H1 (cell line): Measurements from ENCODE around the gene INSYN2A. TPM values are rescaled to one million over a fixed set of nuclear protein-coding genes. Genes with fewer than 3 reads are reported as not detected.

Experiments
- CTCF ChIA-PET: fragments of 300-600 bp; sonication (Branson Sonifier 250); formaldehyde crosslinking; loops from one replicate; lab custom pipeline; 2021; ENCODE audit not compliant: partially characterized antibody; lab: Charles Lee
- POLR2A ChIA-PET: fragments of 300-600 bp; sonication (Branson Sonifier 250); formaldehyde crosslinking; loops from one replicate; lab custom pipeline; 2021; ENCODE audit warnings: inconsistent platforms; ENCODE audit not compliant: partially characterized antibody; lab: Charles Lee
- DNase-seq, 2 experiments: peaks; one replicate each; pipeline versions ENCODE4 v3.0.0 to v3.0.0-alpha.2; 2010 to 2022; ENCODE audit warnings: low spot score in 2 of 2, low read depth in 1 of 2, mixed read lengths in 1 of 2
- FAIRE-seq: peaks from 2 replicates; lab custom pipeline; 2011; peaks lifted over from hg19 to GRCh38; lab: Jason Lieb, UNC
- H2AFZ ChIP-seq: 2 replicates; pipeline ENCODE4 v1.8.1; 2012; ENCODE audit warnings: low read length, inconsistent platforms
- H2AK5ac ChIP-seq: 2 replicates; pipeline ENCODE4 v1.6.1; 2013; ENCODE audit warnings: low read depth, low read length
- H2BK120ac ChIP-seq: replicated peaks from 2 replicates; pipeline ENCODE3; 2013; ENCODE audit warnings: low read depth, low read length, inconsistent platforms
- H2BK12ac ChIP-seq: 2 replicates; pipeline ENCODE4 v1.6.1; 2013; ENCODE audit warnings: low read depth, low read length
- H2BK15ac ChIP-seq: 2 replicates; pipeline ENCODE4 v1.6.1; 2013; ENCODE audit warnings: low read length
- H2BK20ac ChIP-seq: 2 replicates; pipeline ENCODE4 v1.6.1; 2013; ENCODE audit warnings: low read length
- H2BK5ac ChIP-seq: 2 replicates; pipeline ENCODE4 v1.6.1; 2013; ENCODE audit warnings: low read depth, low read length
- H3K14ac ChIP-seq: 2 replicates; pipeline ENCODE4 v1.6.1; 2013; ENCODE audit warnings: inconsistent platforms; ENCODE audit not compliant: insufficient read length
- H3K18ac ChIP-seq: 2 replicates; pipeline ENCODE4 v1.6.1; 2013; ENCODE audit warnings: low read length; ENCODE audit errors: extremely low read depth
- H3K23ac ChIP-seq: 2 replicates; pipeline ENCODE4 v1.6.1; 2013; ENCODE audit warnings: inconsistent platforms; ENCODE audit not compliant: insufficient read length
- H3K23me2 ChIP-seq: 2 replicates; pipeline ENCODE4 v1.6.1; 2013; ENCODE audit warnings: low read depth, low read length
- H3K27ac ChIP-seq: 2 replicates; pipeline ENCODE4 v1.6.1; 2011; ENCODE audit warnings: low read depth, low read length, inconsistent platforms
- H3K27me3 ChIP-seq, 4 experiments: replicated peaks in 1 of 4; 1 replicate in 1 of 4; 2 replicates in 3 of 4; pipeline versions ENCODE4 v1.6.1 to v1.8.1; 2011 to 2013; ENCODE audit warnings: low read length in 3 of 4, mild to moderate bottlenecking in 3 of 4, inconsistent platforms in 2 of 4, mixed read lengths in 2 of 4, moderate library complexity in 1 of 4; ENCODE audit not compliant: control insufficient read depth in 3 of 4, insufficient read depth in 3 of 4; ENCODE audit errors: extremely low read depth in 1 of 4
- H3K36me3 ChIP-seq, 4 experiments: 2 replicates each; pipeline versions ENCODE4 v1.6.1 to v1.8.1; 2011 to 2013; ENCODE audit warnings: mild to moderate bottlenecking in 4 of 4, low read length in 3 of 4, moderate library complexity in 2 of 4, control low read depth in 1 of 4, inconsistent platforms in 1 of 4; ENCODE audit not compliant: insufficient read depth in 4 of 4, control insufficient read depth in 2 of 4
- H3K4ac ChIP-seq: replicated peaks from 2 replicates; pipeline ENCODE3; 2013; ENCODE audit warnings: low read length, low read depth, mixed read lengths, inconsistent platforms; ENCODE audit not compliant: insufficient read length
- H3K4me1 ChIP-seq, 4 experiments: replicated peaks in 1 of 4; 1 replicate in 1 of 4; 2 replicates in 3 of 4; pipeline versions ENCODE4 v1.6.1 to v1.8.1; 2011 to 2013; ENCODE audit warnings: low read length in 3 of 4, inconsistent platforms in 2 of 4, mixed read lengths in 1 of 4; ENCODE audit not compliant: insufficient read depth in 4 of 4, control insufficient read depth in 3 of 4
- H3K4me2 ChIP-seq, 2 experiments: 2 replicates each; pipeline versions ENCODE4 v1.6.1 to v1.8.1; 2011 to 2013; ENCODE audit warnings: low read depth in 2 of 2, low read length in 2 of 2, control low read depth in 1 of 2, inconsistent platforms in 1 of 2, mild to moderate bottlenecking in 1 of 2; ENCODE audit not compliant: insufficient read depth in 1 of 2
- H3K4me3 ChIP-seq, 4 experiments: fragments of 200-600, 300-600 bp in 1 of 4; sonication (generic), shearing (Covaris generic), sonication (Bioruptor Twin) in 1 of 4; 2 replicates each; pipeline versions ENCODE4 v1.5.1 to v1.8.1; 2011 to 2016; ENCODE audit warnings: low read length in 4 of 4, low read depth in 3 of 4, control low read depth in 2 of 4, inconsistent platforms in 2 of 4, mild to moderate bottlenecking in 2 of 4, mixed read lengths in 1 of 4, moderate library complexity in 1 of 4; ENCODE audit not compliant: insufficient read depth in 2 of 4; ENCODE audit errors: extremely low read depth in 1 of 4
- H3K56ac ChIP-seq: replicated peaks from 2 replicates; pipeline ENCODE3; 2013; ENCODE audit warnings: low read depth, mild to moderate bottlenecking, mixed read lengths, low read length, inconsistent platforms; ENCODE audit not compliant: insufficient read length
- H3K79me1 ChIP-seq: 2 replicates; pipeline ENCODE4 v1.6.1; 2013; ENCODE audit warnings: low read depth, low read length, control low read depth
- H3K79me2 ChIP-seq, 2 experiments: 2 replicates each; pipeline versions ENCODE4 v1.6.1 to v1.8.1; 2012 to 2013; ENCODE audit warnings: low read length in 2 of 2, mild to moderate bottlenecking in 2 of 2, inconsistent platforms in 1 of 2; ENCODE audit not compliant: insufficient read depth in 2 of 2, control insufficient read depth in 1 of 2
- H3K9ac ChIP-seq, 4 experiments: replicated peaks in 1 of 4; 1 replicate in 1 of 4; 2 replicates in 3 of 4; pipeline versions ENCODE4 v1.6.1 to v1.8.1; 2011 to 2013; ENCODE audit warnings: low read depth in 3 of 4, low read length in 3 of 4, control low read depth in 2 of 4, mild to moderate bottlenecking in 2 of 4, moderate library complexity in 2 of 4, inconsistent platforms in 1 of 4; ENCODE audit errors: extremely low read depth in 1 of 4
- H3K9me3 ChIP-seq, 2 experiments: 2 replicates each; pipeline versions ENCODE4 v1.6.1 to v1.8.1; 2012 to 2013; ENCODE audit warnings: mild to moderate bottlenecking in 2 of 2, moderate library complexity in 2 of 2, control low read depth in 1 of 2, inconsistent platforms in 1 of 2, low read depth in 1 of 2, low read length in 1 of 2, mixed read lengths in 1 of 2; ENCODE audit not compliant: insufficient read depth in 2 of 2
- H4K20me1 ChIP-seq, 2 experiments: replicated peaks in 1 of 2; 2 replicates each; pipeline versions ENCODE3 to v1.8.1; 2011 to 2013; ENCODE audit warnings: inconsistent platforms in 2 of 2, low read length in 2 of 2, mild to moderate bottlenecking in 1 of 2; ENCODE audit not compliant: insufficient read depth in 2 of 2, control insufficient read depth in 1 of 2
- H4K5ac ChIP-seq: 2 replicates; pipeline ENCODE4 v1.6.1; 2013; ENCODE audit warnings: low read length, low read depth, mixed read lengths, inconsistent platforms; ENCODE audit not compliant: insufficient read length
- H4K8ac ChIP-seq: 2 replicates; pipeline ENCODE4 v1.8.0; 2013; ENCODE audit warnings: mild to moderate bottlenecking, moderate library complexity, low read length, inconsistent platforms; ENCODE audit not compliant: insufficient read depth; ENCODE audit errors: extremely low read depth
- H4K91ac ChIP-seq: replicated peaks from 2 replicates; pipeline ENCODE3; 2013; ENCODE audit warnings: low read length, mixed read lengths, inconsistent platforms; ENCODE audit not compliant: insufficient read length
- KDM5A ChIP-seq: fragments of 200-600 bp; IDR thresholded peaks from 2 replicates; pipeline ENCODE4 v1.7.1; 2012; ENCODE audit warnings: mild to moderate bottlenecking, low read length, inconsistent platforms, mixed read lengths
- SIX5 ChIP-seq: IDR thresholded peaks from 2 replicates; pipeline ENCODE4 v1.6.1; 2011; ENCODE audit warnings: mild to moderate bottlenecking, low read depth, low read length
- SP2 ChIP-seq: IDR thresholded peaks from 2 replicates; pipeline ENCODE4 v1.6.1; 2012; ENCODE audit warnings: mild to moderate bottlenecking, low read length, inconsistent platforms
- WGBS, 2 experiments: shearing (Covaris generic) in 1 of 2; methylation state at CpG; one replicate each; pipeline versions ENCODE4 v1.1.6 to v1.1.7; 2013 to 2015; ENCODE audit warnings: low lambda C conversion rate in 2 of 2, mixed read lengths in 2 of 2, inconsistent platforms in 1 of 2, low coverage in 1 of 2, missing lambda C conversion rate in 1 of 2; ENCODE audit not compliant: insufficient replicate concordance in 2 of 2, insufficient coverage in 1 of 2, insufficient read length in 1 of 2; ENCODE audit errors: extremely low coverage in 1 of 2, missing lambda C conversion rate in 1 of 2; 5-methylcytosine and 5-hydroxymethylcytosine counted together
- polyA plus RNA-seq, 7 experiments: library from polyadenylated mRNA; depleted of rRNA in 3 of 7; stranded (reverse) in 5 of 7; unstranded in 2 of 7; fragments of >200 nt in 5 of 7; fragments of 200-250 nt in 2 of 7; gene quantifications; 1 replicate in 5 of 7; 2 replicates in 1 of 7; 4 replicates in 1 of 7; pipeline versions ENCODE4 v1.2.1 to v1.2.3, GENCODE V29; 2011 to 2013; ENCODE audit warnings: missing spikeins in 2 of 7, mixed read lengths in 2 of 7
- total RNA-seq: library from RNA; stranded (reverse); fragmentation: NEBNext Ultra II Directional; extraction: Animal tissue kit (Norgen Biotek cat#: 25700); gene quantifications from 2 replicates; pipeline ENCODE4 v1.2.1, GENCODE V29; 2021

Gene INSYN2A
- total and polyA plus RNA-seq, 2 of the 8 experiments (the other 6 are each of a cell fraction or from before 2014, with no cell fraction given) = 0.11 to 0.19 TPM

DNA sequence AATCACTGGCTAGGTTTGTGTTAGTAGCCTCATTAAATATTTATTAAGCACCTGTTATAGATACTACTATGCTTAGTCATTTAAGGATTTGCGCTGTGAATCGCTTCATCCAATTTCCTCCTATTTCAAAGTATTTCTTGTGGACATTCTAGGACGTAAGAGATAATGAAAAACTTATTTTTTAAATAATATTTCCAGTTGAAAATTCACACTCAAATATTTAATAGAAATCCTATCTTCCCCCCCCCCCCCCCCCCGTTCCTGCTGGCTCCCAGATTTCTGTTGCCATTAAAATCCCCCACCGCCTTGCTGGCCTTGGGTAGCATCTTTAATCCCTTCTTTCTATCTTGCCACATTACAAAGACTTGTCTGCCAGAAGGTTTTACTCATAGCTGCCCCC is 6.0 kb downstream of the INSYN2A start:
- Histone ChIP-seq H3K23me2 (no peaks in the 10 kb centered on the region; the same call in 1 of the 2 replicates), H3K4ac (no peak overlapping the region), H3K56ac (no peak overlapping the region), H3K9ac (no peak overlapping the region), H4K8ac (no peak overlapping the region), H3K4me3 (no peak overlapping the region), H4K5ac (no peak overlapping the region), H3K4me1 (peaks cover 0 to 6% (median 4%) of the 10 kb centered on the region in 4 experiments; a peak in 3 of 7 replicates), H2BK15ac (no peak overlapping the region), H3K27ac (no peak overlapping the region), H3K18ac (no peak overlapping the region), H3K4me2 (no peak overlapping the region), H3K9me3 (no peaks in the 10 kb centered on the region), H3K27me3 (peaks cover 0 to 23% (median 13%) of the 10 kb centered on the region in 4 experiments; a peak in 6 of 7 replicates), H4K20me1 (peaks cover 8 to 11% of the 10 kb centered on the region in 2 experiments), H3K36me3 (0 out of 8 replicates have a peak, but pooled peaks cover 0 to 2% (median 0%) of the 10 kb centered on the region in 4 experiments), H2BK20ac (no peak overlapping the region), H4K91ac (no peak overlapping the region), H3K23ac (no peak overlapping the region), H2AFZ (no peak overlapping the region), H3K79me2 (no peaks in the 10 kb centered on the region), H2BK120ac (no peak overlapping the region), H3K79me1 (no peaks in the 10 kb centered on the region), H2BK12ac (no peak overlapping the region), H3K14ac (no peak overlapping the region), H2AK5ac (no peak overlapping the region), H2BK5ac (no peak overlapping the region)
- ChIA-PET POLR2A (no interaction called here), CTCF (no interaction called here)
- TF ChIP-seq KDM5A = no peak
- TF ChIP-seq SP2 = no peak
- TF ChIP-seq SIX5 = no peak
- FAIRE-seq = no peak
- no peak for DNase-seq
- WGBS, 2 experiments = 73% methylated on average over 5 of the region's 5 CpGs; no CpG with 5 or more reads in 1 of the 2 experiments
